Measurements from ENCODE around the gene RPL38.

GRCh38 chr17:74213861-74214391 is 10.4 kb downstream of the RPL38 start:
- TF ChIP-seq EZH2 (IDR thresholded peaks at IDR 0.05; ENCODE audit: insufficient read depth, low read length): no peak
- TF ChIP-seq, protein P1, sequence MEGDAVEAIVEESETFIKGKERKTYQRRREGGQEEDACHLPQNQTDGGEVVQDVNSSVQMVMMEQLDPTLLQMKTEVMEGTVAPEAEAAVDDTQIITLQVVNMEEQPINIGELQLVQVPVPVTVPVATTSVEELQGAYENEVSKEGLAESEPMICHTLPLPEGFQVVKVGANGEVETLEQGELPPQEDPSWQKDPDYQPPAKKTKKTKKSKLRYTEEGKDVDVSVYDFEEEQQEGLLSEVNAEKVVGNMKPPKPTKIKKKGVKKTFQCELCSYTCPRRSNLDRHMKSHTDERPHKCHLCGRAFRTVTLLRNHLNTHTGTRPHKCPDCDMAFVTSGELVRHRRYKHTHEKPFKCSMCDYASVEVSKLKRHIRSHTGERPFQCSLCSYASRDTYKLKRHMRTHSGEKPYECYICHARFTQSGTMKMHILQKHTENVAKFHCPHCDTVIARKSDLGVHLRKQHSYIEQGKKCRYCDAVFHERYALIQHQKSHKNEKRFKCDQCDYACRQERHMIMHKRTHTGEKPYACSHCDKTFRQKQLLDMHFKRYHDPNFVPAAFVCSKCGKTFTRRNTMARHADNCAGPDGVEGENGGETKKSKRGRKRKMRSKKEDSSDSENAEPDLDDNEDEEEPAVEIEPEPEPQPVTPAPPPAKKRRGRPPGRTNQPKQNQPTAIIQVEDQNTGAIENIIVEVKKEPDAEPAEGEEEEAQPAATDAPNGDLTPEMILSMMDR (IDR thresholded peaks at IDR 0.05; ENCODE audit: insufficient read depth, low read depth, low read length): no peak
